Natural killer cell (primary cell): ENCODE measurements around the gene SGSM1. TPM values are rescaled to one million over a fixed set of nuclear protein-coding genes. Genes with fewer than 3 reads are reported as not detected.

Experiments
- ATAC-seq, 3 donors: fragments of 150-1000 bp in 2 of 3; fragments of 200-7000 bp in 1 of 3; cut with Tn5 transposase; 1 replicate in 1 of 3; 2 replicates in 2 of 3; pipeline ENCODE4 v1.10.0; 2021; ENCODE audit warnings: mild to moderate bottlenecking in 2 of 3, moderate library complexity in 2 of 3
- DNase-seq, 2 donors: peaks; one replicate each; pipeline versions ENCODE4 v3.0.0 to v3.0.0-alpha.2; 2013 to 2021; ENCODE audit warnings: mixed read lengths in 1 of 2
- H3K27ac ChIP-seq: one replicate; pipeline ENCODE4 v1.5.1; 2013; ENCODE audit warnings: mild to moderate bottlenecking, low read length
- H3K27me3 ChIP-seq: one replicate; pipeline ENCODE4 v1.6.1; 2013; ENCODE audit warnings: low read length; ENCODE audit not compliant: control insufficient read depth, insufficient read depth
- H3K36me3 ChIP-seq: one replicate; pipeline ENCODE4 v1.6.1; 2013; ENCODE audit warnings: low read length; ENCODE audit not compliant: control insufficient read depth, insufficient read depth
- H3K4me1 ChIP-seq: one replicate; pipeline ENCODE4 v1.6.1; 2013; ENCODE audit warnings: low read length; ENCODE audit not compliant: control insufficient read depth, insufficient read depth
- H3K4me3 ChIP-seq: one replicate; pipeline ENCODE4 v1.5.1; 2013; ENCODE audit warnings: low read length
- H3K9me3 ChIP-seq: one replicate; pipeline ENCODE4 v1.6.1; 2013; ENCODE audit warnings: low read length; ENCODE audit not compliant: control insufficient read depth, insufficient read depth
- H3K27ac Mint-ChIP-seq, 2 donors: one replicate each; pipeline ENCODE4 v1.8.0; 2022; ENCODE audit warnings: mild to moderate bottlenecking in 2 of 2, mixed read lengths in 2 of 2, moderate library complexity in 1 of 2
- H3K27me3 Mint-ChIP-seq, 2 donors: one replicate each; pipeline ENCODE4 v1.8.0; 2022; ENCODE audit warnings: low read depth in 2 of 2, mixed read lengths in 2 of 2
- H3K36me3 Mint-ChIP-seq: one replicate; pipeline ENCODE4 v1.8.0; 2022; ENCODE audit warnings: mixed read lengths
- H3K4me1 Mint-ChIP-seq, 2 donors: one replicate each; pipeline ENCODE4 v1.8.0; 2022; ENCODE audit warnings: mixed read lengths in 2 of 2
- H3K4me3 Mint-ChIP-seq: one replicate; pipeline ENCODE4 v1.8.0; 2022; ENCODE audit warnings: mild to moderate bottlenecking, moderate library complexity, mixed read lengths
- H3K9me3 Mint-ChIP-seq, 2 donors: one replicate each; pipeline ENCODE4 v1.8.0; 2022; ENCODE audit warnings: mixed read lengths in 2 of 2
- CTCF ChIP-seq: fragments of 200-600 bp; IDR thresholded peaks from one replicate; pipeline ENCODE4 v1.8.0; 2022; ENCODE audit warnings: antibody characterized with exemption
- WGBS: methylation state at CpG from one replicate; pipeline ENCODE4 v1.1.7; 2013; ENCODE audit warnings: missing lambda C conversion rate; ENCODE audit not compliant: insufficient coverage; 5-methylcytosine and 5-hydroxymethylcytosine counted together
- intact Hi-C: fragments of 100-400 bp; cut with micrococcal nuclease; formaldehyde crosslinking; loops from one replicate; pipeline ENCODE4 v1.14.2; 2022
- total RNA-seq, 4 donors: library from RNA; stranded (reverse); fragments of 120-200 nt in 1 of 4; gene quantifications; one replicate each; pipeline versions ENCODE4 v1.2.3 to v1.2.4, GENCODE V29; 2013 to 2022

SGSM1 gene
- total RNA-seq, 3 donors from 2014 or later (not counting 1 experiment from before 2014, with no cell fraction given) = 13.9 to 15.4 (median 13.9) TPM

GRCh38 chr22:24942301-24942700 is 136.3 kb downstream of the SGSM1 start:
- DNase-seq = no peak
- H3K27ac Mint-ChIP-seq = no peak overlapping the region
- H3K27ac ChIP-seq = no peak overlapping the region
- H3K27me3 Mint-ChIP-seq = peaks cover 16% of the 10 kb centered on the region in 2 donors
- intact Hi-C loops = no loop called here
- H3K4me1 Mint-ChIP-seq = no peaks in the 10 kb centered on the region
- H3K27me3 ChIP-seq = no peaks in the 10 kb centered on the region
- H3K36me3 Mint-ChIP-seq = no peaks in the 10 kb centered on the region
- ATAC-seq = no peak
- H3K9me3 ChIP-seq = no peaks in the 10 kb centered on the region
- no peaks in the 10 kb centered on the region for H3K4me1 ChIP-seq
- no peak overlapping the region for H3K4me3 Mint-ChIP-seq
- no peak for TF ChIP-seq CTCF
- H3K36me3 ChIP-seq = no peaks in the 10 kb centered on the region
- no peak overlapping the region for H3K4me3 ChIP-seq
- H3K9me3 Mint-ChIP-seq = no peaks in the 10 kb centered on the region
- 91% methylated on average over 3 of the region's 3 CpGs for WGBS

- H3K4me1 Mint-ChIP-seq = no peaks in the 10 kb centered on the region
- 93% methylated on average over 10 of the region's 10 CpGs for WGBS
- H3K9me3 Mint-ChIP-seq = no peaks in the 10 kb centered on the region
- TF ChIP-seq CTCF = no peak
- no peak overlapping the region for H3K27ac ChIP-seq
- intact Hi-C loops = no loop called here
- H3K36me3 Mint-ChIP-seq = no peaks in the 10 kb centered on the region
- H3K4me1 ChIP-seq = no peaks in the 10 kb centered on the region
- H3K27me3 ChIP-seq = no peaks in the 10 kb centered on the region
- no peak overlapping the region for H3K4me3 Mint-ChIP-seq
- DNase-seq (no peak), ATAC-seq (no peak)
- no peak overlapping the region for H3K4me3 ChIP-seq
- H3K9me3 ChIP-seq = no peaks in the 10 kb centered on the region
- no peaks in the 10 kb centered on the region for H3K36me3 ChIP-seq
- H3K27me3 Mint-ChIP-seq = peaks cover 21 to 36% of the 10 kb centered on the region in 2 donors
- H3K27ac Mint-ChIP-seq = no peak overlapping the region
These were observed 138.4 kb downstream of the SGSM1 start for GRCh38 chr22:24944217-24944937.

GRCh38 chr22:24945430-24945829 is 139.4 kb downstream of the SGSM1 start:
- Mint-ChIP-seq H3K27ac (no peak overlapping the region), H3K36me3 (no peaks in the 10 kb centered on the region), H3K4me1 (peaks cover 0 to 5% of the 10 kb centered on the region in 2 donors), H3K9me3 (no peaks in the 10 kb centered on the region), H3K4me3 (no peak overlapping the region), H3K27me3 (peaks cover 31 to 47% of the 10 kb centered on the region in 2 donors)
- Histone ChIP-seq H3K4me1 (peaks cover 4% of the 10 kb centered on the region), H3K27ac (no peak overlapping the region), H3K36me3 (no peaks in the 10 kb centered on the region), H3K9me3 (no peaks in the 10 kb centered on the region), H3K27me3 (no peaks in the 10 kb centered on the region), H3K4me3 (no peak overlapping the region)
- no peak for ATAC-seq
- TF ChIP-seq CTCF = no peak
- intact Hi-C loops = no loop called here
- 88% methylated on average over 4 of the region's 4 CpGs for WGBS
- DNase-seq = no peak

GRCh38 chr22:24947383-24947782 is 141.4 kb downstream of the SGSM1 start:
- Mint-ChIP-seq H3K9me3 (no peaks in the 10 kb centered on the region), H3K27me3 (peaks cover 43 to 60% of the 10 kb centered on the region in 2 donors), H3K4me3 (no peak overlapping the region), H3K27ac (no peak overlapping the region), H3K36me3 (no peaks in the 10 kb centered on the region), H3K4me1 (peaks cover 8 to 16% of the 10 kb centered on the region in 2 donors)
- TF ChIP-seq CTCF = no peak
- Histone ChIP-seq H3K4me3 (no peak overlapping the region), H3K4me1 (peaks cover 24% of the 10 kb centered on the region), H3K36me3 (no peaks in the 10 kb centered on the region), H3K9me3 (no peaks in the 10 kb centered on the region), H3K27me3 (peaks cover 7% of the 10 kb centered on the region), H3K27ac (no peak overlapping the region)
- WGBS = 90% methylated on average over 6 of the region's 7 CpGs
- no peak for ATAC-seq
- intact Hi-C loops = no loop called here
- DNase-seq = no peak
